ENCODE data around the gene CHRNB1. TPM values are rescaled to one million over a fixed set of nuclear protein-coding genes. Genes with fewer than 3 reads are reported as not detected.

Gene CHRNB1
- total RNA-seq, 2 donors from 2014 or later = 6.9 to 10.4 TPM

DNA sequence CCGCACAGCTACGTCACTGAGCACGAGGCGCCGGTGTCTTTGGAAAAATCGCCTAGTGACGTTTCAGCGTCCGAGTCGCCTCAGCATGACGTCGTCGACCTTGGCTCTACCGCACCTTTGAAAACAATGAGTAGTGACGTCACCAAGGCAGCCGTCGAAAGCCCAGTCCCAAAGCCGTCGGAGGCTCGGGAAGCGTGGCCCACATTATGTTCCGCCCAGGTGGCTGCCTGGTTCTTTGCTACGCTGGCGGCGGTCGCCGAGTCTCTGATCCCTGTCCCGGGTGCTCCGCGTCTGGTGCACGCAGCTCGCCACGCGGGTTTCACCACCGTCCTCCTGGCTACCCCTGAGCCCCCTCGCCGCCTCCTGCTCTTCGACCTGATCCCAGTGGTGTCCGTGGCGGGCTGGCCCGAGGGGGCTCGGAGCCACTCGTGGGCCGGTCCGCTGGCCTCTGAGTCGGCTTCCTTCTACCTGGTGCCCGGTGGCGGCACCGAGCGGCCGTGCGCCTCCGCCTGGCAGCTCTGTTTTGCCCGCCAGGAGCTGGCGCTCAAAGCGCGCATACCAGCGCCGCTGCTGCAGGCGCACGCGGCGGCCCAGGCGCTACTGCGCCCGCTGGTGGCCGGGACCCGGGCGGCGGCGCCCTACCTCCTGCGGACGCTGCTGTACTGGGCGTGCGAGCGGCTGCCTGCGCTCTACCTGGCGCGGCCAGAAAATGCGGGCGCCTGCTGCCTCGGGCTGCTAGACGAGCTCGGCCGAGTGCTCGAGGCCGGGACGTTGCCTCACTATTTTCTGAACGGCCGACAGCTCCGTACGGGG, 8.1 kb upstream of the CHRNB1 start:
- peak; percentile 48 for TF ChIP-seq POLR2AphosphoS5 (IDR thresholded peaks at IDR 0.05)
- peak; percentile 40 for TF ChIP-seq POLR2A (IDR thresholded peaks at IDR 0.05)
- TF ChIP-seq, protein P1, sequence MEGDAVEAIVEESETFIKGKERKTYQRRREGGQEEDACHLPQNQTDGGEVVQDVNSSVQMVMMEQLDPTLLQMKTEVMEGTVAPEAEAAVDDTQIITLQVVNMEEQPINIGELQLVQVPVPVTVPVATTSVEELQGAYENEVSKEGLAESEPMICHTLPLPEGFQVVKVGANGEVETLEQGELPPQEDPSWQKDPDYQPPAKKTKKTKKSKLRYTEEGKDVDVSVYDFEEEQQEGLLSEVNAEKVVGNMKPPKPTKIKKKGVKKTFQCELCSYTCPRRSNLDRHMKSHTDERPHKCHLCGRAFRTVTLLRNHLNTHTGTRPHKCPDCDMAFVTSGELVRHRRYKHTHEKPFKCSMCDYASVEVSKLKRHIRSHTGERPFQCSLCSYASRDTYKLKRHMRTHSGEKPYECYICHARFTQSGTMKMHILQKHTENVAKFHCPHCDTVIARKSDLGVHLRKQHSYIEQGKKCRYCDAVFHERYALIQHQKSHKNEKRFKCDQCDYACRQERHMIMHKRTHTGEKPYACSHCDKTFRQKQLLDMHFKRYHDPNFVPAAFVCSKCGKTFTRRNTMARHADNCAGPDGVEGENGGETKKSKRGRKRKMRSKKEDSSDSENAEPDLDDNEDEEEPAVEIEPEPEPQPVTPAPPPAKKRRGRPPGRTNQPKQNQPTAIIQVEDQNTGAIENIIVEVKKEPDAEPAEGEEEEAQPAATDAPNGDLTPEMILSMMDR (IDR thresholded peaks at IDR 0.05) = peak; percentile 88 to 98 (median 94)
- Histone ChIP-seq H3K27ac (peak overlapping the region; percentile 81 to 82), H3K27me3 (replicated peaks; ENCODE audit: insufficient read depth) (no peaks in the 10 kb centered on the region), H3K4me3 (peak overlapping the region; percentile 26 to 40), H3K4me1 (replicated peaks) (peaks cover 15% of the 10 kb centered on the region), H3K36me3 (no peaks in the 10 kb centered on the region), H3K9me3 (no peaks in the 10 kb centered on the region)
- intact Hi-C loops (cut with DNase I) = loop anchor here (1.0 to 5.0 kb wide), 3 partner anchors 41 to 126 kb away; partner anchors contain the start of genes SENP3 and ZBTB4
- DNase-seq (ENCODE audit: low spot score) = peak; percentile 79
- 10% methylated on average over 89 of the region's 92 CpGs for WGBS

DNA sequence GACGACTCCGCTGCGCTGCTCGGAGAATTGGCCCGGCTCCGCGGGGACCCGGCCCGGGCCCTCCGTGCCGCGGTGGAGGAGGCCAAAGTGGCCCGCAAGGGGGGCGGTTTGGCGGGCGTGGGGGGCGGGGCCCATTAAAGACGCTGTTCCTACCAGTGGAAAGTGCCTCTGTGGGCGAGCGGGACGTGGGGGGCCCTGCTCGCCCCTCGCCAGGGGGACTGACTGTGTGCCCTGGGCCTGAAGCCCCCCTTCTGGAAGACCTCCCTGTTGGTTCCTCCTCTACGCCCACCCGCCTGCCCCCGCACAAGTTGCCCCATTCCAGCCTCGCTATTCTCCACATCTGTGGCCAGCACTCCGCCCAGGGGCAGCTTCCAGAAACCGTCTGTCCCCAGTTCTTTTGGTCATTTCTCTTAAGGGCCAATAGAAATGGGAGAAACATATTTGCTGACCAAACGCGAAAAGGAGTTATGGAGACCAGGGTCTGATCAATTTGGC, 7.4 kb upstream of the CHRNB1 start:
- WGBS = 25% methylated on average over 22 of the region's 31 CpGs
- no peaks in the 10 kb centered on the region for H3K36me3 ChIP-seq
- H3K27me3 ChIP-seq (replicated peaks; ENCODE audit: insufficient read depth) = no peaks in the 10 kb centered on the region
- intact Hi-C loops (cut with DNase I) = loop anchor here (5.0 kb wide), 2 partner anchors 40 to 125 kb away; partner anchors contain the start of genes SENP3 and ZBTB4
- H3K4me3 ChIP-seq = peak overlapping the region; percentile 26 to 40
- no peak for DNase-seq (ENCODE audit: low spot score)
- peak overlapping the region; percentile 81 to 82 for H3K27ac ChIP-seq
- no peak for TF ChIP-seq POLR2A (IDR thresholded peaks at IDR 0.05)
- TF ChIP-seq POLR2AphosphoS5 (IDR thresholded peaks at IDR 0.05) = no peak
- TF ChIP-seq, protein P1 (IDR thresholded peaks at IDR 0.05) = no peak
- peaks cover 15% of the 10 kb centered on the region for H3K4me1 ChIP-seq (replicated peaks)
- H3K9me3 ChIP-seq = no peaks in the 10 kb centered on the region

DNA sequence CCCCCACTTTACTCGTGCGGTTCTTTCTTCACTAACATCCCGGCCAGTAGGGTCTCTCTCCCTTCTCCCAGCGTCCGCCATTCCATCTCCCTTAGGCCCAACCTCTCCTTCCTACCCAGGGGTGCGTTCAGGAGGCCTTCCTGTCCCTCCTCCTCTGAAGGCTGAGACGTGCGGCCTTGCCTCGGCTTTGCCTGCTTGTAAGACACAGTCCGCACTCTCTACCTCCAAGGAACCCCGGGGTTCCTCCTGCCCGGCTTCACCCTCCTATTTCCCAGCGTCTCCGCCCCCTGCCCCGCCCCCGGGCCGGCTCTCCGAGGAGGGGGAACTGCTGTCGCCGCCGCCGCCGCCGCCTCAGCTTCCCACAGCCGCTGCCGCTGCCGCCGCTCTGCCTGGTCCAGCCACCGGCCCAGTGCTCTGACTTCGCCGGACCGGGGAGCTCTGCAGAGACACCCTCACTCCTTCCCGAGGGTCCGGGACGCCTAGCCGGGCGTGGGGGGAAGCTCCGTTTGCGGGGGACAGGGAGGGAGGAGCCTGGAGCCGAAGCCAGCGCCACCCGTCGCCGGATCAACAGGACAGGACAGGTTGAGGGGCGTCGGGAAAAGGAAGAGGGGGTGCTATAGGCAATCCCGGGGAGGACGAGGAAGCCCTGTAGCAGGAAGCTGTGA, 6.8 kb upstream of the CHRNB1 start:
- WGBS = 12% methylated on average over 40 of the region's 48 CpGs
- peak; percentile 50 for DNase-seq (ENCODE audit: low spot score)
- intact Hi-C loops (cut with DNase I) = loop anchor here (5.0 kb wide), 2 partner anchors 39 to 124 kb away; partner anchors contain the start of genes SENP3 and ZBTB4
- Histone ChIP-seq H3K4me1 (replicated peaks) (peaks cover 15% of the 10 kb centered on the region), H3K4me3 (peak overlapping the region; percentile 22 to 26), H3K36me3 (no peaks in the 10 kb centered on the region), H3K27ac (peak overlapping the region in 1 of 2 donors; percentile 39), H3K27me3 (replicated peaks; ENCODE audit: insufficient read depth) (no peaks in the 10 kb centered on the region), H3K9me3 (no peaks in the 10 kb centered on the region)
- peak; percentile 45 for TF ChIP-seq POLR2A (IDR thresholded peaks at IDR 0.05)
- peak; percentile 23 for TF ChIP-seq POLR2AphosphoS5 (IDR thresholded peaks at IDR 0.05)
- TF ChIP-seq, protein P1 (IDR thresholded peaks at IDR 0.05) = peak in 1 of 4 experiments; percentile 10

DNA sequence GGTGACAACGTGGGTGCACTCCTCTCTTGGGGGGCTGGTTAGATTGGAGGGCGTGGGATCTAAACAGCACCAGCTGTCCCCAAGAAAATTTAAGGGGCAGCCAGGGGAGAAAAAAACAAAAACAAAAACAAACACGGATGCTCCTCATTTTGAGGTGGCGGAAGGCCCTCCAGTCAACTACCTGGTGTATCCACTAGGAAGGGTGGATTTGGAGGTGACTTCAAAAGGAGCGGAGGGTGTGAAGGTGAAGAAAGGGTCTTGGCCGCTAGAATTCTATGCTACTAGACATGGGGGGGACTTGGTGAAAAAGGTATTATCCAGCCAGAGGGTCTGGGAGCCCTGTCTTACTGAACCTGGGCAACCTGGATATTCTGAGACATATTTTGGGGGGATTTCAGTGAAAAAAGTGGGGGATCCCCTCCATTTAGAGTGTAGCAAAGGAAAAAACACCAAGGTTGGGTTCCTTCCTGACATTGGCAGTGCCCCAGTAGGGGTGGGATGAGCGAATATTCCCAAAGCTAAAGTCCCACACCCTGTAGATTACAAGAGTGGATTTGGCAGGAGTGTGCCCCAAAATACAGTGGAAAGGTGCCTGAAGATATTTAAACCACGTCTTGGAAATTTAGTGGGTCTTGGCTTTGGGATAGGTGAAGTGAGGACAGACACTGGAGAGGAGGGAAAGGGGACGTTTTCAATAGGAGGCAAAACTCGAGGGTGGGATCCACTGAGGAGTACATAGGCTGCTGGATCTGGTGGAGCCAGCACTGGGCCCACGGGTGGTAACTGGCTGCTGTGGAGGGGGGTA, 6.0 kb upstream of the CHRNB1 start:
- 58% methylated on average over 11 of the region's 11 CpGs for WGBS
- no peaks in the 10 kb centered on the region for H3K9me3 ChIP-seq
- no peaks in the 10 kb centered on the region for H3K36me3 ChIP-seq
- DNase-seq (ENCODE audit: low spot score) = no peak
- H3K4me1 ChIP-seq (replicated peaks) = peaks cover 15% of the 10 kb centered on the region
- H3K4me3 ChIP-seq = peak overlapping the region; percentile 26 to 30
- intact Hi-C loops (cut with DNase I) = loop anchor here (5.0 kb wide), 2 partner anchors 38 to 123 kb away; partner anchors contain the start of genes SENP3 and ZBTB4
- H3K27me3 ChIP-seq (replicated peaks; ENCODE audit: insufficient read depth) = no peaks in the 10 kb centered on the region
- no peak overlapping the region for H3K27ac ChIP-seq
- TF ChIP-seq, protein P1 (IDR thresholded peaks at IDR 0.05) = no peak
- TF ChIP-seq POLR2A (IDR thresholded peaks at IDR 0.05) = no peak
- TF ChIP-seq POLR2AphosphoS5 (IDR thresholded peaks at IDR 0.05) = no peak
